ENCODE data around the gene GDF11.

GDF11 gene

DNA sequence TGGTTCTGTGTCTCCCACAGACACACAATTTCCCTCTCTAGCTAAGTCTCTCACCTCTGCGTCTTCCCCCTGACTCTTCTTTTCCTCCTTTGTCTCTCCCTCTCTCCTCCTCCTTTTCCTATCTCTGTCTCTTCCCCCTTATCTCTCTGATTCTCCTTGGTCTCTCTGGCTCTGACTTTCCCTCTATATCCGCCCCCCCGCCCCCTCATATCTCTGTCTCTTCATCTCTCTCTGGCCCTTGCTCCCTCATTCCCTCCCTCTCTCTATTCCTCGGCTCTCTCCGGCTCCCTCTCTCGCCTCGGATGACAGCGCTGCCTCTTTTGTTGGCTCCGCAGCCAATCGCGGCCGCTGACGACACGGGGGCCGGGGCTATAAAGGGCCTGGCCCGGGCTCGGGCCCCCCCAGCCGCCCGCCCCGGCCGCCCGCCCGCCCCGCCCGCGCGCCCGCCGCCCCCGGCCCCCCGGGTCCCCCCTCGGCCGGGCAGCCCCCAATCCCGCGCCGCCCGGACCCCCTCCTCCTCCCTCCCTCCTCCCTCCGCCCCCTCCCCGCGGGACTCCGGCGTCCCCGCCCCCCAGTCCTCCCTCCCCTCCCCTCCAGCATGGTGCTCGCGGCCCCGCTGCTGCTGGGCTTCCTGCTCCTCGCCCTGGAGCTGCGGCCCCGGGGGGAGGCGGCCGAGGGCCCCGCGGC lies at the start of gene GDF11:
GDF11 (plus strand) TSS at position 404 of the 687 bp plus-strand sequence; CDS start at position 599, 195 bp downstream.
- in situ Hi-C loops (cut with HindIII; ENCODE audit: low sequenced_read_pairs) = no loop called here

DNA sequence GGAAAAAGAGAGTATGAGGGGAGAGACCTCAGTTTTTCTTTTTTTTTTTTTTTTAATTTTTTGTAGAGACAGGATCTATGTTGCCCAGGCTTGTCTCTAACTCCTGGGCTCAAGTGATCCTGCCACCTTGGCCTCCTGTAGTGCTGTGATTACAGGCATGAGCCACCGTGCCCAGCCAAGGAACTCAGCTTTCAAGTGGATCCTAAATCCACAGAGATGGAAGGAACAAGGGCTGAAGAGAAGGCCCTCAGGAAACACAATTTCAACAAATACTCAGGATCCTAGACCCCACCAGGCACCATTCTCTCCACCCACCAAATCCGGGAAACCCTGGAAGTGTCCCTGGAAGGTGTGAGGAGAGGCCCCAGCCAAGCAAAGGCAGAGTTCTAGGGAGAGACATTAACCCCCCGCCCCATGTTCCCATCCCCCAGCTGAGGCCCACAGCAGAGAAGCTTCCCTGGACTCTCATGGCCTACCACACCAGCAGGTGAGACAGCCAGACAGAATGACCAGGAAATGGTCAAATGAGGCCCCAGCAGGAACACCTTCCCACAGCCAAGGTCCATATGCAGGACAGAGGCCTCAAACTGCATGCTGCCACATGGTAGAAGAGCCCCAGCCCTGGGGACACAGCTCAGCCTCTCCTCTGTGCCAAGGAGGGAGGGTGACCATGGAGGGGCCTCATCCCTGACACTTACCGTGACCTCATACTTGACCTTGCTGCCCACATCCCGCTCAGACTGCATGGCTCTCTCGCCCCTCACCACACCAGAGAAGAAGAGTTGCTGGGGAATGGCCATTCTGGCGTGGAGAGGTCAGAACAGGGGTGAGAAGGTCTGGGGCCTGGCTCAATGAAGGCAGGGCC lies 49.4 kb upstream of the GDF11 start:
- in situ Hi-C loops (cut with HindIII; ENCODE audit: low sequenced_read_pairs) = no loop called here

DNA sequence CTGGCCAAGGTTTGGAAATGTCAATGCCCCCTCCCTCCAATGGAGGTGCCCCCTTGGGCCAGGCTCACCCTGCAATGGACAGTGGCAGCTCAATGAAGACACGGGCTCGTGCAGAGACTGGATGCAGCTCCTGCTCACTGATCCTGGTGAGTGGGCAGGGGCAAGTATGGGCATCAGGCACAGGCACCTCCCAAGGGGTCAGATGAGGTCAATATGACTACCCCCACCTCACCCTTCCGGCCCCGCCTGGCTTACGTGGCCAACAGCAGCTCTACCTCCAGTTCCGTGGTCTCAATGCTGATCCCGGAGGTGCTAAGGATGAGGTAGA lies 48.8 kb upstream of the GDF11 start:
- in situ Hi-C loops (cut with HindIII; ENCODE audit: low sequenced_read_pairs) = no loop called here

DNA sequence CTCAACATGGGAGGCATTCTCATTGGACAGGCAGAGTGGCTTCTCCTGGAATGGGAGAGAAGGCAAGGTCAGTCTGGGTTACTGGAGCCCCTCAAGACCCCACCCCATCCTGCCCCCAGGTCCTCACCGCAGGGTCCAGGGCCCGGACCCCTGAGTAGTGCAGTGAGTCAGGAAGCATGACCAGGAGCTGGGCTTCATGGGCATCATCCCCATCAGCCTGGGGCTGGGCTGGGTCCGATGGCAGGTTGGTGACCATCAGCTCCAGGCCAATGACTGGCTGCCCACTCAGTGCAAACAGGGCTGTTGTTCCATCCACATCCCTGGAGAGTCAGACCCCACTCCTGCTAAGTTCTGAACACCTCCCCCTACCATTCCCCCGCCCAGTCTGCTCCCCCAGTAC lies 48.3 kb upstream of the GDF11 start:
- in situ Hi-C loops (cut with HindIII; ENCODE audit: low sequenced_read_pairs) = loop anchor here (5.0 kb wide), 1 partner anchor 67 kb away; no protein-coding TSS in a partner anchor

DNA sequence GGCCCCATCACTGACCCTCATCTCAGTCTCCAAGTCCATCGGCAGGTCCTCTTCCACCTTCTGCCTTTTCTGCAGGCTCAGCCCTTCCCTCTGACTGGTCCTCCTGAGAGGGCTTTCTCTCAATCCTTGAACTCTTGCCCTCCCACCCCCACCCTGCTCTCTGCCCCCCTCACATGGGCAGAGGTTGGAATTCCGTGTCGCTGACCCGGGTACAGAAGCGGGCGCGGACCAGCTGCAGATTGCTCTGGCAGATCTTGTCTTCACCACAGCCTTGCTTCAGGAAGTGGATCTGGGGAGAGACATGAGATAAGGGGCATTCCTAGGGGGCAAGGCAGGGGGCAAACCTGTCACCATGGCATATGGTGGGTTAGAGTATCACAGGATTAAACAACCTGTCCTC lies 47.6 kb upstream of the GDF11 start:
- in situ Hi-C loops (cut with HindIII; ENCODE audit: low sequenced_read_pairs) = loop anchor here (5.0 kb wide), 1 partner anchor 68 kb away; no protein-coding TSS in a partner anchor

DNA sequence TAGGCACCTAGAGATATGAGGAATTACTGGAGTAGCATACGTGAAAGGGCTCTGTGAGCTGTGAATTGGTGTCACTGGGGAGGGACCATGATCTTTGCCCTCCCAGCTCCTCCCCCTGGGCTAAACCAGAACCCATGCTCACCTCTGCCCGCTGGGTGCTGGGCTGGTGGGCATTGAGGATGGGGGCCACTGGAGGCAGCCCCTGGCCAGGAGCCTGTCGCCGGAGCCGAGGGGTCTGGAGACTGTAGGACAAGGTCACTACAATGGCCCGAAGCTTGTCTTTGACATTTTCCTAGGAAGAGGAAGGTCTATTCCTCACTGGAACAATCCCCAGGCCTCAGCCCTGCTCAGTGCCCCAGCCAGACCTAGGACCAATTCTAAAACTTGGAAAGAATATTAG lies 46.8 kb upstream of the GDF11 start:
- in situ Hi-C loops (cut with HindIII; ENCODE audit: low sequenced_read_pairs) = loop anchor here (5.0 kb wide), 1 partner anchor 69 kb away; no protein-coding TSS in a partner anchor

DNA sequence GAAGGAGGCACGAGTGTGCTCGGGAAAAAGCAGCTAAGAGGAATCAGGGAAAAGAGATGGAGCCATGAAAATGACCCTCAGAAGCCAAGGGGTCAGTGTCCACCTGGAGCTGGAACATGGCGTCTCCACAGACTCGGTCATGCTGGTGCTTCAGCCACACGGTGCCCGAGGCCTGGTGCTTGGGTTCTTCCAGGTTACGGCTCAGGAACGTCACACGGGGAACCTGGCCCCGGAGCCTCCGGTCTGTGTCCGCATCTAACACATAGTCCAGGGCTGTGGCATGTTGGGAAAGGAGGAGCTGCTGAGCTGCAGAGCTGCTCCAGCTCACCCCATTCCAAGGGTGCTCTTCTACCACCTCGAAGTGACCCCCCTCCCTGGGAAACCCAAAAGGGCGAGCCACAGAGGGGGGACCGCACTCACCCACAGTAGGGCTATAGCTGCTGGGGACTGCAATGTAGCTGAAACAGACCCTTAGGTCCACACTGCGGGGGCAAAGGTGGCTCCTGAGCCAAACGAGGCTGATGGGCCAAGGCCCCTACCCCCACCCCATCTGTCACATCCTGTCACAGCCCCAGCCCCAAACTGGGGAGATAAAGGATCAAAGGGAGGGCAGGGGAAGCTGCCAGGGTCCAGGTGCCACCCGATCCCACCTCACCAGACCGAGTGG lies 46.0 kb upstream of the GDF11 start:
- in situ Hi-C loops (cut with HindIII; ENCODE audit: low sequenced_read_pairs) = loop anchor here (5.0 kb wide), 1 partner anchor 70 kb away; no protein-coding TSS in a partner anchor

DNA sequence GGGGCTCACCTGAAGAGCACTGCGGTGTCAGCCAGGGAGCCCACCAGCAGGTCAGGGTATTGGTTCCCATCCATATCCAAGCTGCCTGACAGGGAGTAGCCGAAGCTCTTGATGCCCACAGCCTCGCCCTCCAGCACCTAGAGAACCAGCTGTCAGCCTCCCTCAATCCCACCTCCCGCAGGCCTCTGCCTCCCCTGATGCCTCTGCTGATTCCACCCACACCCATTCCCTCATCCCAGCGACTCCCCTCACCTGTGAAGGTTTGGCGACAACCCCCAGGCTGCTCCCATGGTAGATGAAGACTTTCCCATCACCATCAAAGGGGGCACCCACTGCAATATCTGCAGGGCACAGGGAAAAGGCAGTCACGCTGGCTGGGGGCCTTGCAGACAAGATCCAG lies 45.2 kb upstream of the GDF11 start:
- in situ Hi-C loops (cut with HindIII; ENCODE audit: low sequenced_read_pairs) = loop anchor here (5.0 kb wide), 1 partner anchor 70 kb away; no protein-coding TSS in a partner anchor

DNA sequence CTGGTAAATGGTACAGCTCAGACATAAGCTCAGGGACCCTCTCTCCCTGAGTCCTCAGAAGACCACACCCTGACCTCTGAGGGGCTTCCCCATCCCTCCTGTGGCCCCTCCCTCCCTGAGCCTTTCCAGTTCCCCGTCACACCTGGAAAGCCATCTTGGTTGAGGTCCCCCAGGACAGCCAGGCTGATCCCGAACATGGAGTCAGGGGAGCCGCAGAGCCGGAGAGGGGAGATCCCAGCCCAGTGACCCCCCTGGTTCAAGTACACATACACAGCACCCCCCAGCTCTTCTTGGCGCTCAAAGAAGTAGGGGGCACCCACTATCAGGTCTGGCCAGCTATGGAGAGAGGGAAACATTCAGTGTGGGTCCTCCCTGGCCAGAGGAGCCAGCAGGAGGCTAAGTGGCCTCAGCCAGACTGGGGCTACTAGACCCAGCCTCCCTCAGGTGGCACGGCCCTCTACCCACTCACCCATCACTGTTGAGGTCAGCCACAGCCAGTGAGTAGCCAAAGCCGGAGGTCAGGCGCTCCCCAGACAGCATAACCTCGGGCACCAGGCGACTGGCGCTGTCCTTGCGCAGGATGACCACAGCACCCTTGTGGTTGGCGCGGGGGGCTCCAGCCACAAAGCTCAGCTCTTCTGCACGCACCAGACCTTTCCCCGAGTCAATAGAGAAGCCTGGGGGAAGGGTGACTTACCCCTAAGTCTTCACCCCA lies 44.5 kb upstream of the GDF11 start:
- in situ Hi-C loops (cut with HindIII; ENCODE audit: low sequenced_read_pairs) = loop anchor here (5.0 kb wide), 1 partner anchor 71 kb away; no protein-coding TSS in a partner anchor

DNA sequence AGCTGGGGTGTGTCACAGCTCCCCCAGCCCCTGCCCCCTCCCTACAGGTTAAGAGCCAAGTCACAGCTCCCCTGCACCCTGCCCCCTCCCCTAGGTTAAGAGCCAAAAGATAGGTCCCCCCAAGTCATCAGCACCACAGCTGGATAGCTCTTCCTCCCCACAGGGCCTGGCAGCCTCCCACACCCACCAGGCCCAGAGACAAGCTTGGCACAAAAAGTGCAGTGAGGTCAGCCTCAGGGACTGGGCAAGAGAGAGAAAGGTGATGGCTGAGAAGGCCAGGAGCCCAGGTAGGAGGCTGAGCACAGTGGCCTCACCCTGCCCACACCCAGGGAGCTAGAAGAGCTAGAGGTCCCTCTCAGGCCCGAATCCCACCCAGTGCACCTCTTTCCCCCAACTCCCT lies 44.0 kb upstream of the GDF11 start:
- in situ Hi-C loops (cut with HindIII; ENCODE audit: low sequenced_read_pairs) = loop anchor here (5.0 kb wide), 1 partner anchor 72 kb away; no protein-coding TSS in a partner anchor

DNA sequence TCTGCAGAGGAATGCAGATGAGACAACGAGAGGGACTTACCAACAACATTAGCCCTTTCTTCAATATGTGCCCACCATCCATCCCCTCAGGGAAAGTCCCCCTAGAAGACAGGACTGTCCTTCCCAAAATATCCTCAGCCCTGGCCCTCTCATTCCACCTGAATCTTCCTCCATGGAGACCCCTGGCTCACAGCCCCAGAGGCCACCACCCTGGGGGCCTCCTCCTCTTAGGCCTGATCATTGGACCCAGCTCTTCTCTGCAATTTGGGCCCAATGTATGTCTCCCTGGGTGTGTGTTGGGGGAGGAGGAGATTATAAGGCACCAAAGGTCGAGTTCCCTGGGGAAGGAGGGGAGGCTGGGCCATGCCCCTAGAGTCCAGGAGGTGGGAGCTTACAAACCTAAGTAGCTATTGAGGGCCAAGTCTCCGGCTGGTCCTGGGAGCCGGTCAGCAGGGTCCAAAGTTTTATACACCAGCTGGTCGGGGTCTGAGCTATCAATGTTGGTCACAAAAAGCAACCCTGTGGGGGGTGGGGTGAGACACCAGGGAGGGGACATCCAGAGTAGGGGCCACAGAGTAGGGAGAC lies 43.4 kb upstream of the GDF11 start:
- in situ Hi-C loops (cut with HindIII; ENCODE audit: low sequenced_read_pairs) = loop anchor here (5.0 kb wide), 1 partner anchor 72 kb away; no protein-coding TSS in a partner anchor

DNA sequence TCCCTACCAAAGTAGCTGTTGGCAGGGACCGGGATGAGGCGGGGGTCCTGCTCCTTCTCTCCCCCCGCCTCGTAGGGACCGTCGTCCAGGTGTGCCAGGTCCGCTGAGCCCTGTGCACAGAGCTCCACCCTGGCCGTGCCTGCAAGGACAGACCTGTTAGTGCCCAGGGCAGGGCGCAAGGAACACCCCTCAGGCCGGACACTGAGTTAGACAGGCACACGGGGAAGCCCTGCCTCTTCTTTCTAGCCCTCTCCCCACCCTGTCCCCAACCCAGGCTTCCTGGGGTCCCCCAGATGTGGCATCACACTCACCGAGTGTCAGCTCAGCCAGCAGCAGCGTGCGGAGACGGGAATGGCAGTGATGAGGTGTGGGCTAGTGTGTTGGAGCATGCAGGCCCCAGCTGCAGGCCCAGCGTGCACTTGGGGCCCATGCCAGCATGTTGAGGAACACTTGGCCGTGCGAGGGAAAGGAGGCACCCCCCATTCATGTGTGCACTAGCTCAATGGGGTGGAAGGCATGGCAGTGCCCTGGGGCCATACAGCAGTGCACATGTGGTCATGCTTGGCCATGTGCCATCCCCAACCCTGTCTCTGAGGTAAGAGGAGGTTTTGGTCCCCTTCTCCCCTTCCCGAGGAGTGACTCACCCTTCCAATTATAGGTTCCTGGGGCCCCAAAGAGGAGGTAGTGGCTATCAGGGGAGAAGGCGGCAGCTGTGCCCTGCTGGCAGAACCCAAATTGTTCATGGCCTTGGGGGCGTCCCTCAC lies 42.5 kb upstream of the GDF11 start:
- in situ Hi-C loops (cut with HindIII; ENCODE audit: low sequenced_read_pairs) = no loop called here

DNA sequence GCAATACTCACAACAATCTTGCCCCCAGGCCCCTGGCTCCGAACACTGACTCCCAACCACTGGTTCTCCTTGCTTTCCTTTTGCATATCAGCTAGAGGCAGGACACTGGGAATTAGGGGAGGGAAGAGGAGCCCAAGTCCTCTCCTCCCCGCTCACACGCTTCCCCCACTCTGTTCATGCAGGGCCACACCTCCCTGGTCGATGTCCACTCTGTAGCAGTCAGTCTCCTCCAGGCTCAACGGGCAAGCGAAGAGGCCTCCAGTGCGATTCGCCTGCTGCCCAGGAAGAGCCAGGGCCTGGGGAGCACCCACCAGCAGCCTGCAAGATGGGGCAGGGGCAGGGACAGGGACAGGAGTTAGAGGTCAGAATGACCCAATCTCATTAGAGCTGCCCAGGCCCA lies 40.1 kb upstream of the GDF11 start:
- in situ Hi-C loops (cut with HindIII; ENCODE audit: low sequenced_read_pairs) = no loop called here

DNA sequence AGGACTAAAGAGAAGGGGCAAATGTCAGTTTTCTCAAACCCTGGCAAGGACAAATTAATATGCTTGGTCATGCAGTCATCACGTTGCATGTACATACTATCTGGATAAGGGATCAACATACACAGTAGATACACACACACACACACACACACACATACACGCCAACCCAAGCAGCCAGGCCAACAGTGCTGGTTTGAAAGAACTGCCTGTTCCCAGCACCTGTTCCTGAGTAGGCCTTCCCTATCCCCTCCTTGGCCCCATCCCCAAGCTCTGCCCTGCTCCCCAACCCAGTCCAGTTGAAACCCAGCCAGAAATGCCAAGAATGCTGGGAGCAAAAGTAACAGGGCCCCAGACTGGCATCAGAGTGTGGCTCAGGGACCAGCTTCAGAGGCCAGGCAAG lies 39.6 kb upstream of the GDF11 start:
- in situ Hi-C loops (cut with HindIII; ENCODE audit: low sequenced_read_pairs) = no loop called here

DNA sequence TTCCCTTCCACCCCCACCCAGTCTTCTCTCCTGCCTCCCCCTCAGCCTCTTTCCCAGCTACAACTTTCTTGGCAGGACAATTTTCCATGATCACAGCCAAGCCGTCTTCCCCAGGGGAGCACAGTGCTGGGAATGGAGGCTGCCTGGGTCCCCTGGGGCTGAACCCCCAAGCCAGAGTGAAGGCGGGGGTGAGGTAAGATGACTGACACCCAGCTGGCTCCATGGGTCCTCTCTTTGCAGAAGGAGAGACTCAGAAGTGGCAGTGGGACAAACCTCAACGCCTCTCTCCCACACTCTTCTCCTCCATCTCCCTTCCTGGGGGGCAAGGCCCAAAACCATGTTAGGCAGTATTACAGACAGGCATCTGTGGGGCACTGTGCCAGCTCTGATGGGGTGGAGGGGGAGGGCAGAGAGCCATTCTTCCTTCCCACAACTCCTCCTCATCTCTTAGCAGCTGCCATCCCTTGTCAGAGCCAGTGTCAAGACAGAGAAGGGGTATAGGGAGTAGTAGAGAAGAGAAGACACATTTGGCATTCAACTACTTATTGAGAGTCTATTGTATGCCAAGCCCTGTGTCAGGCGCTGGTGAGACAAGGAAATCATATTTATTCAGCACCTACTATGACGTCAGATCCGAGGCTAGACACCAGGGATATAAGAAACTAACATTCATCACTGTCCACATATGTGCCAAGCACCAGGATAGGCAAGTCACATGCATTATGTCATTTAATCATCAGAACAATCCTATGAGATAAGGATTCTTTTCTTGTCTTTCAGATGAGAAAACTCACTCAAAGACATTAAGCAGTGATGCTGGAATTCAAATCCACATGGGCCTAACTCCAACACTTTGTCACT lies 38.8 kb upstream of the GDF11 start:
- in situ Hi-C loops (cut with HindIII; ENCODE audit: low sequenced_read_pairs) = no loop called here

DNA sequence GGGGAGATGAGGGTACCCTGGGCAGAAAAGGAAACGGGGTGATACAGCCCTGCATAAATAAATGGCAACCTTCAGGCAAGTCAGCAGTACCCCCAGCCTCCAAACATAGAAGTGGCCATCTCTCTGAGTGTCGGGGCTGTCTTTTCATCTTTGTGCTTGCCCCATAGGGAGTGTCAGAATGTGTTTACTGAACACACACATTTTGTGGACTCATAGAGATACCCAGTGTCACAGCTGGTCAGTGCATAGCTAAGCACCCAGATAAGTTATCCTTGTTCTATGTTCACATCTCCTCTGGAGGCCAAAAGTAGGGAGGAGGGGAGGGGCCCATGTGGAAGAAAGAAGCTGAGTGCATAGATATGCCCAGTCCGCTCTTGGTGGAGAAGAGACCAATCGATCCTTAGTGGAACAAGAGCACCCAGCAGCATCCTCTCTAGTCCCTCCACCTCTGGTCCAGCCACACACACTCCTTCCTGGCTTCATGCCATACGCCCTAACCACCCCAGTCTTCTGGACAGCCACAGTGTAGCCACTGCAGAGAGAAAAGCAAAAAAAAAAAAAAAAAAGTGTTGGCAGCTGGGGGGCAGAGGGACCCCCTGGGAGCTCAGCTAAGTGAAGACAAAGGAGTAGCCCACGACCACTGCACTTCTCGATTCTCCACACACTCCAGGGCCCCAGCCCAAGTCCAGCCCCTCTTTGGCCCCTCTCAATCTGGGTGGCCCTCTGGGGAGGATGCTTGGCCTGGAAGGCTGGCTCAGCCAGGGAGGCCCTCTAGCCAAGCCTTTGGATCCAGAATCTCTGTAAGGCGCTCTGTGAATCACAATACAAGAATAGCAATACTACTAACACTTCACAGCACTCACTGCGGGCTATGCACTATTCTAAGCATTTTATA lies 37.9 kb upstream of the GDF11 start:
- in situ Hi-C loops (cut with HindIII; ENCODE audit: low sequenced_read_pairs) = no loop called here

DNA sequence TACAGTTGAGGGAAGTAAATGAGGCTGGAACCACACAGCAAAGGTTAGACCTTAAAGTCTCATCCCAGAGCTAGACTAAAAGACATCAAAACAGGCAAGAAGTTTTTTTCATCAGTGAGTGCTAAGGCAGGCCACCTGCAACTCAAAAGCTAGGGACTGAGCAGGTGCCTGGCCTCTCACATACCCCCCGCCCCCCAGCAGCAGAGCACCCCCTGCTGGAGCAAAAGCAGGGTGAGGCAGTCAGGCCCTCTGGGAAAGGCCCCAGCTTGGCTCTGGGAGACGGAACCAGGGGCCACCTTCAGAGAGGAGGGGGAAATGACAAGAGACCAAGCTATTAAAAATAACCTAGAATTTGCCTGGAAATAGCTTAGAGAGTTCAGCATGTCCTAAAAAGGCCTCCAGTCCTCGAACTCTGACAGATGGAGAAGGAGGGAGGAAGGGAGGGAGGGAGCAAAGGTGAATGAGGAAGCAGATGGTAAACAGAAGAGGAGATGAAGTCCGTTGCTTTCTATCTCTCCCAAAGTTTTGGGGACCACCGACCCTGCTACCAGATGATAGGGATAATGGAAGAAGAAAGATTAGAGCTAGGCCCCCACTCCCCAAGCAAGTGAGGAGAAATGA lies 37.0 kb upstream of the GDF11 start:
- in situ Hi-C loops (cut with HindIII; ENCODE audit: low sequenced_read_pairs) = no loop called here

All from endothelial cell of hepatic sinusoid (primary cell).